Heart right ventricle (tissue), 16 donors: ENCODE measurements around the gene APOOL. TPM values are rescaled to one million over a fixed set of nuclear protein-coding genes. Genes with fewer than 3 reads are reported as not detected.

Experiments
- ATAC-seq, 8 donors: fragments of 200-7000 bp; cut with Tn5 transposase; one replicate each; pipeline ENCODE4 v1.9.1; 2020; ENCODE audit warnings: mild to moderate bottlenecking in 8 of 8, moderate library complexity in 8 of 8, moderate number of reproducible peaks in 1 of 8
- DNase-seq, 2 donors: peaks; one replicate each; pipeline ENCODE4 v3.0.0-alpha.2; 2020
- H3K27ac ChIP-seq, 10 donors: fragments of 200-600 bp; sonication (generic) in 2 of 10; one replicate each; pipeline versions ENCODE4 v1.5.0 to v1.8.0; 2020 to 2022; ENCODE audit warnings: mild to moderate bottlenecking in 3 of 10
- H3K27me3 ChIP-seq, 7 donors: fragments of 200-600 bp; one replicate each; pipeline ENCODE4 v1.8.0; 2021 to 2022; ENCODE audit warnings: mild to moderate bottlenecking in 2 of 7
- H3K36me3 ChIP-seq, 9 donors: fragments of 200-600 bp; sonication (generic) in 1 of 9; one replicate each; pipeline versions ENCODE4 v1.5.0 to v1.8.0; 2020 to 2022; ENCODE audit warnings: mild to moderate bottlenecking in 2 of 9
- H3K4me1 ChIP-seq, 9 donors: fragments of 200-600 bp; sonication (generic) in 1 of 9; one replicate each; pipeline versions ENCODE4 v1.5.0 to v1.8.0; 2020 to 2022; ENCODE audit warnings: mild to moderate bottlenecking in 4 of 9
- H3K4me3 ChIP-seq, 10 donors: fragments of 200-600 bp; sonication (generic) in 2 of 10; one replicate each; pipeline versions ENCODE4 v1.5.0 to v1.8.0; 2020 to 2022; ENCODE audit warnings: mild to moderate bottlenecking in 7 of 10, moderate library complexity in 2 of 10
- H3K9me3 ChIP-seq, 11 donors: fragments of 200-600 bp in 10 of 11; sonication (generic) in 2 of 11; one replicate each; pipeline versions ENCODE4 v1.5.0 to v1.8.0; 2013 to 2022; ENCODE audit warnings: mild to moderate bottlenecking in 2 of 11, control low read depth in 1 of 11, moderate library complexity in 1 of 11
- WGBS, 2 donors: extraction: QIAGEN DNeasy Blood & Tissue Kit; methylation state at CpG; one replicate each; pipeline ENCODE4 v1.1.7; 2013; ENCODE audit warnings: inconsistent platforms in 1 of 2; 5-methylcytosine and 5-hydroxymethylcytosine counted together
- intact Hi-C, 10 donors: fragments of 100-400 bp; cut with DNase I; formaldehyde crosslinking; loops; one replicate each; pipeline versions ENCODE4 v1.11.1 to v1.14.2; 2022
- polyA plus RNA-seq, 2 donors: library from polyadenylated mRNA; stranded (reverse); fragments of 200-250 nt; gene quantifications; one replicate each; pipeline ENCODE4 v1.2.3, GENCODE V29; 2013
- total RNA-seq, 10 donors: library from RNA; stranded (reverse); fragmentation: NEBNext Ultra II Directional in 3 of 10; extraction: Animal tissue kit (Norgen Biotek cat#: 25700) in 3 of 10; gene quantifications; one replicate each; pipeline versions ENCODE4 v1.2.1 to v1.2.4, GENCODE V29; 2021 to 2023
- TF ChIP-seq, protein P1 (sequence below), 9 donors: fragments of 200-600 bp; sonication (generic) in 2 of 9; IDR thresholded peaks; one replicate each; pipeline versions ENCODE4 v1.5.0 to v1.8.0; 2021 to 2022; ENCODE audit warnings: antibody characterized with exemption in 9 of 9, mild to moderate bottlenecking in 5 of 9, moderate library complexity in 1 of 9
- donor health status: Arrhythmogenic right ventricular cardiomyopathy.
- donor health status: ischemic (EF 13 %, LVEDD 7.1; RV severe dilation, severe dysfunction).
- donor health status: healthy with polysubstance abuse.
- donor health status: DM: no; HTN: yes; CAD: no.
- donor health status: DM: no; HTN: no; CAD: no.
- donor health status: ischemic (EF 25% LVEDD 6.9; RV normal size, moderate dysfunction).
- donor health status: ischemic (EF 25% LVEDD 5.7; RV mildly dilated, moderate dysfunction).
- donor health status: healthy.
- donor health status: DM: yes; HTN: yes; CAD: no.
- donor health status: Ischemic cardiomyopathy.
- donor health status: ischemic (EF 35%, LVEDD 5.7; RV mildly dilated, moderate dysfunction).
- donor health status: nonischemic (EF 11% LVEDD 7.7; RV severe dilation, severe dysfunction).
- donor health status: DM: yes; HTN: yes; CAD: no.
- donor health status: PGD.
- donor health status: ischemic (EF 29% LVEDD 5.4; RV normal size, mild dysfunction).
- donor health status: nonischemic (EF 23%, LVEDD 6.1; RV moderate dilation, normal function).

APOOL gene
- total and polyA plus RNA-seq, 12 donors: 4.6 to 60.7 (median 54.3) TPM

DNA sequence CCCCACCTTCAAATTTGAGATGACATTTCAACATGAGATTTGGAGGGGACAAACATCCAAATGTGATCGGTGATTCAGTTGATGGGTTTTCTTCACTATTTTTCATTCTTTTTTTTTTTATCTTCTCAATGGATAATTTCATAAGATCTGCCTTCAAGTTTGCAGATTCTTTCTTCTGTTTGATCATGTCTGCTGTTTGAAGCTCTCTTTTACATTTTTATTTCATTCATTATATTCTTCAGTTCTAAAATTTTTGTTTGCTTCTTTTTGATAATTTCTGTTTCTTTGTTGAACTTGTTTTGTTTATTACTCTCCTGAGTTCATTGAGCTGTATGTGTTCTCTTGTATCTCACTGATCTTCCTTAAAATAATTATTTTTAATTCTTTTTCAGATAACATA, 14.8 kb downstream of the APOOL start:
- H3K27ac ChIP-seq: no peak overlapping the region
- no peak for DNase-seq
- WGBS, 2 donors: 100% methylated on average over 1 of the region's 1 CpG

DNA sequence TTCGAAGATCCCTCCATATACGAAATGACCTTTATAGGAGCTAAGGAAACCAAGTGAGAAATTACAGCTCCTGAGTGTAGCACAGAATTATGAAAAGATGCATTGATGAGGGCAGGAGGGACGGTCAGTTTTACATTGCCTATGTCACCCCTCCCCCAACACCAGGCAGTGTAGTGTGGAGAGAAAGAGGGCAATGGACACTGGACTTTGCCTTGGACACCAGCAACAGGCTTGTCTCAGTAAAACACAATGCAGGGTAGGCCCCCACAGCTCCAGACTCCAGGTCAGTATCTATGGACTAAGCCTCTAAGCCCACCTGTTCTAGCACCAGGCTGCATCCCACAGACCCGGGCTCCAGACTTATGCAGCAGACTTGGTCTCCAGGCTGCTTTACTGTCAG, 16.5 kb downstream of the APOOL start:
- H3K27ac ChIP-seq: no peak overlapping the region
- intact Hi-C loops: no loop called here
- ATAC-seq: no peak
- DNase-seq: no peak
- H3K4me1 ChIP-seq: peaks cover 0 to 7% (median 0%) of the 10 kb centered on the region in 9 donors
- H3K9me3 ChIP-seq: peaks cover 0 to 16% (median 2%) of the 10 kb centered on the region in 11 donors
- WGBS, 2 donors: 96 to 97% methylated on average over 4 of the region's 4 CpGs
- no peak overlapping the region for H3K4me3 ChIP-seq
- no peaks in the 10 kb centered on the region for H3K36me3 ChIP-seq
- TF ChIP-seq, protein P1, sequence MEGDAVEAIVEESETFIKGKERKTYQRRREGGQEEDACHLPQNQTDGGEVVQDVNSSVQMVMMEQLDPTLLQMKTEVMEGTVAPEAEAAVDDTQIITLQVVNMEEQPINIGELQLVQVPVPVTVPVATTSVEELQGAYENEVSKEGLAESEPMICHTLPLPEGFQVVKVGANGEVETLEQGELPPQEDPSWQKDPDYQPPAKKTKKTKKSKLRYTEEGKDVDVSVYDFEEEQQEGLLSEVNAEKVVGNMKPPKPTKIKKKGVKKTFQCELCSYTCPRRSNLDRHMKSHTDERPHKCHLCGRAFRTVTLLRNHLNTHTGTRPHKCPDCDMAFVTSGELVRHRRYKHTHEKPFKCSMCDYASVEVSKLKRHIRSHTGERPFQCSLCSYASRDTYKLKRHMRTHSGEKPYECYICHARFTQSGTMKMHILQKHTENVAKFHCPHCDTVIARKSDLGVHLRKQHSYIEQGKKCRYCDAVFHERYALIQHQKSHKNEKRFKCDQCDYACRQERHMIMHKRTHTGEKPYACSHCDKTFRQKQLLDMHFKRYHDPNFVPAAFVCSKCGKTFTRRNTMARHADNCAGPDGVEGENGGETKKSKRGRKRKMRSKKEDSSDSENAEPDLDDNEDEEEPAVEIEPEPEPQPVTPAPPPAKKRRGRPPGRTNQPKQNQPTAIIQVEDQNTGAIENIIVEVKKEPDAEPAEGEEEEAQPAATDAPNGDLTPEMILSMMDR (IDR thresholded peaks at IDR 0.05): no peak
- no peaks in the 10 kb centered on the region for H3K27me3 ChIP-seq

More for the DNA sequence above, 14.8 kb downstream of the APOOL start:
- intact Hi-C loops: no loop called here
- Histone ChIP-seq H3K27me3 (no peaks in the 10 kb centered on the region), H3K4me1 (no peaks in the 10 kb centered on the region), H3K4me3 (no peak overlapping the region), H3K9me3 (peaks cover 0 to 16% (median 2%) of the 10 kb centered on the region in 11 donors), H3K36me3 (no peaks in the 10 kb centered on the region)
- ATAC-seq: no peak
- TF ChIP-seq, protein P1 (IDR thresholded peaks at IDR 0.05): no peak

DNA sequence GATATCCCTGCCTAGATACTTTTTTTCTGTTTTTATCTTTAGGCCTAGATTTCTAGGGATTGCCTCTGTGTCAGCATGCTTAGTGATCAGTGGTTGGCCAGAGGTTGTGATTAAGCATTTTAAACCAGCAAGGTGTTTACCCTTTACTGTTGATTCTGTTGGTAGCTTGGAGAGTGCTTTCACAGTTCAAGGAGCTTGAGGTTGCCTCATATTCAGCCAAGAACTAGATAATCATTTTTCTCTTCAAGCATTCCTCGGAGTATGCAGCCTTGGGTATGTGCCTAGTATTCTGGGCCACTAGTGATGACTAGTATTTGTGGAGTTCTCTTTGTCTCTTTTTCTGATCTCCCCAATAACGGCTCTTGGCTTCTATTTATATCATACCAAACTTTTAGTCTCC, 20.4 kb downstream of the APOOL start:
- Histone ChIP-seq H3K27ac (no peak overlapping the region), H3K4me3 (no peak overlapping the region), H3K9me3 (peaks cover 0 to 4% (median 0%) of the 10 kb centered on the region in 11 donors), H3K27me3 (no peaks in the 10 kb centered on the region), H3K4me1 (peaks cover 0 to 7% (median 0%) of the 10 kb centered on the region in 9 donors), H3K36me3 (no peaks in the 10 kb centered on the region)
- TF ChIP-seq, protein P1 (IDR thresholded peaks at IDR 0.05): no peak
- ATAC-seq (no peak), DNase-seq (no peak)
- WGBS, 2 donors: 29 to 41% methylated on average over 2 of the region's 2 CpGs
- intact Hi-C loops: no loop called here

DNA sequence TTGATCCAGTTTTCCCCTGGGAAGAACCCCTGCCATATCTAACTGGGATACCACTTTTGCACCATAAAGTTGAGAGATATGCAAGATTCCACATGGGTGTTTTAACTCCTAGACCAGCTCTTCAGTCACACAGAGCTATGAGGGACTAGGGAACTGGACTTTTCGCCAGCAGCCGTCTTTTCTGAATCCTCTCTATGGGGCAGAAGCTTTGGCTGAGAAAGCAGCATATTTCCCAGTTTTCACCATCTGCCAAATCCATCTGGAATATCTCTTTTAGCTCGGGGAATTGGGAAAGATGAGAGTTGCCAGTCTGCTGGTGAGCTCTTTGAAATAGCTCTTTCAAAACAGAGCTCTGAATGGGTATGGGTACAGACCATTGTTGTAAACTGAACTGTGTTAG, 20.9 kb downstream of the APOOL start:
- ATAC-seq: no peak

More for the DNA sequence above, 20.9 kb downstream of the APOOL start:
- 85 to 86% methylated on average over 3 of the region's 3 CpGs for WGBS, 2 donors
- DNase-seq: no peak
- H3K27ac ChIP-seq: no peak overlapping the region
- H3K36me3 ChIP-seq: no peaks in the 10 kb centered on the region
- H3K9me3 ChIP-seq: peaks cover 0 to 4% (median 0%) of the 10 kb centered on the region in 11 donors
- no peaks in the 10 kb centered on the region for H3K27me3 ChIP-seq
- H3K4me3 ChIP-seq: no peak overlapping the region
- TF ChIP-seq, protein P1 (IDR thresholded peaks at IDR 0.05): no peak
- peaks cover 0 to 7% (median 0%) of the 10 kb centered on the region in 9 donors for H3K4me1 ChIP-seq
- intact Hi-C loops: no loop called here
